ENCODE measurements around the gene BCL2.
A peak's percentile ranks its signal among the peaks of the same experiment; 100 is the strongest.

Gene BCL2

GRCh38 chr18:63144748-63145147 lies 174.8 kb downstream of the BCL2 start:
- no peak for DNase-seq (ENCODE audit: low spot score)
- in situ Hi-C loops (cut with MboI; ENCODE audit: low sequenced_read_pairs, unreplicated experiment): loop anchor here (25.0 kb wide), 1 partner anchor 293 kb away; no protein-coding TSS in a partner anchor
- TF ChIP-seq, protein P1, sequence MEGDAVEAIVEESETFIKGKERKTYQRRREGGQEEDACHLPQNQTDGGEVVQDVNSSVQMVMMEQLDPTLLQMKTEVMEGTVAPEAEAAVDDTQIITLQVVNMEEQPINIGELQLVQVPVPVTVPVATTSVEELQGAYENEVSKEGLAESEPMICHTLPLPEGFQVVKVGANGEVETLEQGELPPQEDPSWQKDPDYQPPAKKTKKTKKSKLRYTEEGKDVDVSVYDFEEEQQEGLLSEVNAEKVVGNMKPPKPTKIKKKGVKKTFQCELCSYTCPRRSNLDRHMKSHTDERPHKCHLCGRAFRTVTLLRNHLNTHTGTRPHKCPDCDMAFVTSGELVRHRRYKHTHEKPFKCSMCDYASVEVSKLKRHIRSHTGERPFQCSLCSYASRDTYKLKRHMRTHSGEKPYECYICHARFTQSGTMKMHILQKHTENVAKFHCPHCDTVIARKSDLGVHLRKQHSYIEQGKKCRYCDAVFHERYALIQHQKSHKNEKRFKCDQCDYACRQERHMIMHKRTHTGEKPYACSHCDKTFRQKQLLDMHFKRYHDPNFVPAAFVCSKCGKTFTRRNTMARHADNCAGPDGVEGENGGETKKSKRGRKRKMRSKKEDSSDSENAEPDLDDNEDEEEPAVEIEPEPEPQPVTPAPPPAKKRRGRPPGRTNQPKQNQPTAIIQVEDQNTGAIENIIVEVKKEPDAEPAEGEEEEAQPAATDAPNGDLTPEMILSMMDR (IDR thresholded peaks at IDR 0.05; ENCODE audit: borderline replicate concordance, control extremely low read depth, extremely low read depth, insufficient read depth, missing control alignments): no peak

GRCh38 chr18:63143330-63143771 lies 176.2 kb downstream of the BCL2 start:
- TF ChIP-seq, protein P1 (IDR thresholded peaks at IDR 0.05; ENCODE audit: borderline replicate concordance, control extremely low read depth, extremely low read depth, insufficient read depth, missing control alignments): no peak
- in situ Hi-C loops (cut with MboI; ENCODE audit: low sequenced_read_pairs, unreplicated experiment): loop anchor here (25.0 kb wide), 1 partner anchor 294 kb away; no protein-coding TSS in a partner anchor
- DNase-seq (ENCODE audit: low spot score): no peak

DNA sequence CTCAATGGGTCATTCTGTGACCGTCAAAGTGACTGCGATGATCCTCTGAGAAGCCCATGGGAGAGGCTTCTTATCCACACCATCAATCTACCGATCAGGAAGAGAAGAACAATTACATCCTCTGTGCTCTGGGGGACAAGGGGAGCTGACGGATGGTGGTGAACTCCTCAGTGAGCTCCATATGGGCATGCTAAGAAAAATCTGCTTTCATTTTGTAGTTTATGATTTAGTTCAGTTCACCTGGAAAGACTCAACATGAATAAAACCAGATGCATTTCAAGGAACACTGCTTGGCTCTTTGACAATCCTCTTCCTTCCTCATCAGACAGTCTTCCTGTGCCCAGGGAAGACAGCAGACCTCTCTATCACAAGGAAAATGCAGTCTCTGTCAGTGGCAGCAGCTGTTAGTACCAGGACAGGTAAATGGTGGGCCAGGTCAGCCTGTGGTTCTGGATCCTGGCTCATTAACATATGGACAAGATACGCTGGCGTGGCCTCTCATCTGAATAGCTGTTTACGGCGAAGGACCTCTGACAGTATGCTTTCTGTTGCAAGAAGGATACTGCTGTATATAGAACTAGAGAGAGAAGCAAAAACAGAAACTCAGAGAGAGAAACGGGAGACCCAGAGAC lies 176.9 kb downstream of the BCL2 start:
- DNase-seq (ENCODE audit: low spot score): no peak
- TF ChIP-seq, protein P1 (IDR thresholded peaks at IDR 0.05; ENCODE audit: borderline replicate concordance, control extremely low read depth, extremely low read depth, insufficient read depth, missing control alignments): no peak
- in situ Hi-C loops (cut with MboI; ENCODE audit: low sequenced_read_pairs, unreplicated experiment): loop anchor here (25.0 kb wide), 1 partner anchor 295 kb away; no protein-coding TSS in a partner anchor

DNA sequence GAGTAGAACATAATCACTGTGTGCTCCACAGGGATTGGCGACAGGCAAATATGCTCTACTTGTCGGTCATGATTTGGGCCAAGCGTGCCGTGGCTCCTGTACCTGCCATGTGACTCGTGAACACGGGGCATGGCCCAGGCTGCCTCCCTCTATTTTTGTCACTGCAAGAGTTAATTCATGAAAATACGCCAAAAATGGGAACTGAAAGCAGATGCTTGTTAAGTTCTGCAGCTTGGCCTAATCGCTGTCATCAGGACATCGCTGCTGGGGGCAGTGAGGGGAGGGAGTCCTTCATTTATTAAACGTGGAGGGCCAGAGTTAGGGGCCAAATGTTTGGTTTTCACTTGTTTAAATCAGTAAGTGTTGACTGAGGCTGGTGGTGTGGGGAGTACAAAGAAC lies 177.8 kb downstream of the BCL2 start:
- in situ Hi-C loops (cut with MboI; ENCODE audit: low sequenced_read_pairs, unreplicated experiment): loop anchor here (25.0 kb wide), 1 partner anchor 296 kb away; no protein-coding TSS in a partner anchor
- TF ChIP-seq, protein P1 (IDR thresholded peaks at IDR 0.05; ENCODE audit: borderline replicate concordance, control extremely low read depth, extremely low read depth, insufficient read depth, missing control alignments): no peak
- peak; percentile 73 for DNase-seq (ENCODE audit: low spot score)

DNA sequence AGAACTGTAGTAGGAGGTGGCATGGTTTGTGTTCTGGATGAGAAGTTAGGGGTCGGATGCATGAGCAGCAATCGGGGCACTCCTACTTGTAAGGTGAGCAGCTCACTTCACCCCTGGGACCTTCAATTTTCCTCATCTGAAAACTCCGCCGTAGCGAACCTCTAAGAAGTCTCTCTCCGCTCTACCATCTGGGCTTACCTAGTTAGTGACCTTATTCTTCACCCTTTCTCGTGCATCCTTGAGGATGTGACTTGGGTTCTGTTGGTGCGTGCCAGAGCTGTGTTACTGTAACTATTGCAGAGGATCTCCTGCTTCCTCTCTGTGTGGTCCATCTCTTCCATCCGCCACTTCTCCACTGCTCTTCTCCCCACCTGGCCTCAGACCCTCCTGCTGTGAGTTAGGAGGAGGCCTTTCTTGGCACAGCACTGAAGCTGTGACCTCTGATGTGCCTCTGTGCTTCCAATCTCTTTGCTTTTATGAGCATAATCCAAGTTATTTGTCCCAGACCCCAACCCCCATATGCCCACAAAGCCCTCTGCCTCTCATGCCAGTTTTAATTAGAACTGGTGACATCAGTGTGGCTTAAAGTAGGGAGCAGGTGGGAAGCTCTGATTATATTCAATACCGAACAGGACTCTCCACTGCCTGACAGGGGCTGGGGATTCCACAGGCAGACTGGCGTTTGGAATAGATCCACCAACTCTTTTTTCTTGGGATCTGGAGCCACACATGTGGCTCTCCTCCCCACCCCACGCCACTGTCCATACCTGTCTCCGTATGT lies 178.4 kb downstream of the BCL2 start:
- DNase-seq (ENCODE audit: low spot score): no peak
- in situ Hi-C loops (cut with MboI; ENCODE audit: low sequenced_read_pairs, unreplicated experiment): loop anchor here (25.0 kb wide), 1 partner anchor 296 kb away; no protein-coding TSS in a partner anchor
- TF ChIP-seq, protein P1 (IDR thresholded peaks at IDR 0.05; ENCODE audit: borderline replicate concordance, control extremely low read depth, extremely low read depth, insufficient read depth, missing control alignments): no peak

GRCh38 chr18:63140038-63140450 lies 179.5 kb downstream of the BCL2 start:
- in situ Hi-C loops (cut with MboI; ENCODE audit: low sequenced_read_pairs, unreplicated experiment): loop anchor here (25.0 kb wide), 1 partner anchor 297 kb away; no protein-coding TSS in a partner anchor
- TF ChIP-seq, protein P1 (IDR thresholded peaks at IDR 0.05; ENCODE audit: borderline replicate concordance, control extremely low read depth, extremely low read depth, insufficient read depth, missing control alignments): no peak
- no peak for DNase-seq (ENCODE audit: low spot score)
